Activated CD4-positive, CD25-positive, alpha-beta regulatory T cell treated with anti-CD3 and anti-CD28 coated beads, Interleukin-2, amount 50 U/mL, for 24 hours (primary cell): ENCODE measurements around the gene LRRC7.
"Not testable (repeated sequence)": the region's sequence is repeated elsewhere in the genome, so short reads cannot be mapped to it uniquely, and the experiment has no call there.

Source experiments
- ATAC-seq, 2 donors: fragments of 150-1000 bp; cut with Tn5 transposase; one replicate each; pipeline ENCODE4 v1.10.0; 2021; ENCODE audit warnings: mild to moderate bottlenecking in 1 of 2, moderate library complexity in 1 of 2

LRRC7 gene

GRCh38 chr1:69787151-69787550 lies 219.4 kb downstream of the LRRC7 start:
- ATAC-seq = no peak

GRCh38 chr1:69791311-69791710 lies 223.6 kb downstream of the LRRC7 start:
- ATAC-seq = no peak

GRCh38 chr1:69794831-69795230 lies 227.1 kb downstream of the LRRC7 start:
- ATAC-seq = no peak

DNA sequence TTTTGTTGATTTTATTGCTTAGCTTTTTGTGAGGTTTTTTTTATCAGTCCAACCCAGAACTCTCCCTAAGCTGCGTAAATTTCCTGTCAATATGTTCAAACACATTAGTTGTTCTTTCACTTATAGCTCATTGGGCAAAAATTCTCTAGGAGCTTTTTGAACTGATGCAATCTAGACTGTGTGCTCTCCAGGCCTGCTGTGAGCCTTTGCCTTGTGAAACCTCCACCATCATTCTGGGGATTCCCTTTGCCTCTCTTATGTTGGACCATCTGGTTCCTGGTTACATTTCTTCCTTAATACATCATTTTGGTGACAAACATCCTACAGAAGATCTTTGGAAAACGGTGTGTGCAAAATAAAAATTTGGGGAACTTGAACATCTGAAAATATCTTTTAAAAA lies 247.2 kb downstream of the LRRC7 start:
- no peak for ATAC-seq

DNA sequence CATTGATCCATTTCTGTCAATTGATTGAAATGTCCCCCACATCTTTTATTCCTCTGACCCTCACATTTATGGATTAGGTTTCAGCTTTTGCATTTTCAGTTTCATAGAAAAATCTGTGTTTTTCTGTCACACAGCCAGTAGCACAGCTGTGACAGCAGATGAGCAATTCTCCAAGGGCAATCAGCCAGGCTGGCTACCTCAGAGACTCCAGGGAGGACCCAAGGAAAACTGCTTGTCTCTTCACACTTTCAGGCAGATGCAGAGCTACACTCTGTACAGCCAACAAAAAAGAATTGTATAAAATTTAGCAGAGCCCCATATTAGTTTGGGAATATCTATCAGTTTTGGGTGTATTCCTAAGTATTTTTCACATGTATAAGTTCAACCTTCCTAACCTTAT lies 257.2 kb downstream of the LRRC7 start:
- ATAC-seq = no peak

- no peak for ATAC-seq
These were observed 260.0 kb downstream of the LRRC7 start for GRCh38 chr1:69827732-69828131.

DNA sequence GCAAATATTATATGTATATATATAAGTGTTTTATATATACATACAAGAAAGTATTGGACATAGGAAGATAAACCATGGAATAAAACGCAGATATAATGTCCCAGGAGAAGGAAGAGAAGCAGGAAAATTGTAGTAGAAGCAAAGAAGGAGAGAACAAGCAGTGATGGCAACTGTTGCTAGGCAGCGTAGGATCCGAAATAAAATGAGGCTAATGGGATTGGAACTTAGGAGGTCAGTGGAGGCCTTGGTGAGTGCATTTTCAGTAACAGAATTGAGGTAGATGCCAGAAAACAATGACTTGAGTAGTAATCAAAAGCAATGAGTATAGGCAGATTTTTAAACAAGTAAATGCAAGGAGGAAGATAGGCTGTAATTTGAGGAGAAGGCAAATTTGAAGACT lies 265.8 kb downstream of the LRRC7 start:
- no peak for ATAC-seq

GRCh38 chr1:69834336-69834735 lies 266.6 kb downstream of the LRRC7 start:
- no peak for ATAC-seq

- no peak for ATAC-seq
These were observed 268.2 kb downstream of the LRRC7 start for GRCh38 chr1:69835955-69836354.

DNA sequence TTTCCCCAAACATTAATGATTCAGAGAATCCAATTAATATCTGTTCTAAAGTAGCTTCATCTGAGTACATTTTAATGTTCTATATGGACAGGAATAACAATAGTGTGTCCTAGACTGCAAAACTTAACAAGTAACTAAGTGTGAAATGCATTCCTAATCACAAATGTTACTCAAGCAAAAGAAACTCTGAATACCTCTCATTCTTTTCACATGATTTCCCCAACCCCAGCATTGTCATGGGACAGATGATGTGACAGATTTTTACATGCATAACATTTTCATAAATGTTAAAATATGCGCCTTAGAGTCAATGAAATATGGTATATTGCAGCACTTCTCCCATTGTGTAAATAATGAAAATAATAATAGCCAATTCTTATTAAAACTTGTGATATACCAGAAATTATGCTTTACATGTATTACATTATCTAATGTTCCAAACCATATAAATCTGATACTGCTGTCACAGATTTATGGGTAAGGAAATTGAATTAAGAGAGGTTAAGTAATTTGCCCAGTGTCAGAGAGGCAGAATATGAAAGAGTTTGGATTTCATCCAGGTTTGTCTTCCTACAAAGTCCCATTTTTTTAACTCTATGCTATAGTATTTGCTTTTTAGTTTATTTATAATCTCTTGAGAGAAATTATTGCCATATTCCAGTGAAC lies 269.4 kb downstream of the LRRC7 start:
- ATAC-seq = no peak

DNA sequence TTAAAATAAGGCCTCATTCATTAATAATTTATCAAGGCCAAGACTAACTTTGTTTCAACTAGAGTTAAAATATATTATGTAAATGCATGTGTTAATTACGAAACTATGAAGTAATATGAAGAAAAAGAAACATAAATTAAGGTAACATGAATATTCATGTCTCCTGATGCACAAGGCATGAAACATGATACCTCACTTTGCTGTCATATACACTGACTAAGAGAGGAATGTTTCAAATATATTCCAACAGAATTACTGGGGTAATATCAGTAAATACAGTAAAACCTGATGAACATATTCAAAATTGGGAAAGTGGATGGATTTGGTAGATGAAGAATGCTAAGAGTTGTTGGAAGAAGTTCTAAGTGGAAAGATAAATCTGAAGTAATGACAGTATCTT lies 274.6 kb downstream of the LRRC7 start:
- no peak for ATAC-seq

DNA sequence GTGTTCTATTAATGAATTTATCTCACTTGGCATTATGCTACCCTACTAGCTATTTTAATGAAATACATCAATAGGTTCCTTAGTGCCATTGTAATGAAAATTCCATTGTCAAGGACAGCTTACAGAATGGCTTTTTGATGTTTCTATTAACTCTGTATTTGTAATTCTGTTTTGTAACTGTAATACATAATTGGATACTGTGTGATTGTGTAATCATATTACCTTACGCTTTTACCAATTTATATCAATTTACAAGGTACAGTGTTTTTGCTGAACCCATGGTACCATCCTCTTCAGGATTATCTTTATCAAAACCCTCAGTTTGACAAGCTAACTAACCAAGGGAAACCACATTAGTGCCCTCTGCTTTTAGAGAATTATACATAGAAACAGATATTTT lies 277.9 kb downstream of the LRRC7 start:
- ATAC-seq = no peak

DNA sequence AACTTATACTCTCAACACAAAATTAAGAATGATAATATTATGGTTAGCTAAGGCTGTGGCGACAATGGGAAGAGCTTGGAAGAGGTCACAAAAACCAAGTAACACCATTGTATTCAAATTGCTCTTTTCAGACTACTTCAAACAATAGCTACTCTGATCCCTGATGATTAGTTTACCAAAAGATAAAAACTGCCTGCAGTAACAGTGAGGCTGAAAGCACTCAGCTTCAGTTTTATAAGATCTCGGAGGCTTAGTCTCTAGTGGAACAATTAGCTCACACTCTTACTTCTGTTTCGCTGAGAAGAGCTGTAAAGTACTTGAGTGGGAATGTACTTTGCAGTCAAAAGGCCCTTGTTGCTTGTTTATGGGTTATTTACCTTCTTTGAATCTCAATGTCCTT lies 278.5 kb downstream of the LRRC7 start:
- no peak for ATAC-seq

- no peak for ATAC-seq
These were observed 279.9 kb downstream of the LRRC7 start for GRCh38 chr1:69847670-69848069.

DNA sequence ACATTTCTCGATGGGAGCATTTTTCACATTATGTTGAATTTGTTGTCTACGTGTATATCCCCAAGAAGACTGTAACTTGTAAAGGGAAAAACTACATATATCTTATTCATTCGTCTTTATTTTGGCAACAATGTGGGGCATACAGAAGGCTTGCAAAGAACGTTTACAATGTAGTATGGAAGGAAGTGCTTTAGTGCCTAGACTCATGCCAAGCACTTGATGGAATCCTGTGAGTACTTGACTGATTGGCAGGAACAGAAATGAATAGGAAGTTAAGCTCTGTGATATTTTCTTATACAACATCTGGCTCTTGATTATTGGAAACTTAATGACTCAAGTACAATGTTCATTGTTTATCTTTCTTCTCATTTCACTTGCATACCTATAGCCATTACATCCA lies 284.4 kb downstream of the LRRC7 start:
- ATAC-seq = no peak

DNA sequence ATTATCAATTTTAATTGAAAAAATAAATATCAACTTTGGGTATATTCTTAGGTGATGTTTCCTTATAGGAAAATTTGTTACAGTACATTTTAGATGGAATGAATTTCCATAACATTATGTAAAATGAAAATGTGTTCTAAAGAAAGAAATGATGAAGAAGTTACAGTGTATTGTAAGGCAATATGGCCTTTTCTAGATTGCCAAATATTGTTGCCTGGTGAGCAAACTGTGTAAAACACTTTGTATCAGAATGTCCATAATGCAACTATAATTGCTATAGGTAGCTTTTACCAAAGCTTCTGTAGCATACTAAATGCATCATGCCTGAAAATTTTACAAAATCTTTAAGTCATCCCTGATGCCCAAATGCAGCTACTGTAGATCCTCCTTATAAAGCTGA lies 285.0 kb downstream of the LRRC7 start:
- ATAC-seq = no peak

- ATAC-seq = no peak
These were observed 290.8 kb downstream of the LRRC7 start for GRCh38 chr1:69858534-69858933.

GRCh38 chr1:69861641-69862040 lies 293.9 kb downstream of the LRRC7 start:
- ATAC-seq = no peak

DNA sequence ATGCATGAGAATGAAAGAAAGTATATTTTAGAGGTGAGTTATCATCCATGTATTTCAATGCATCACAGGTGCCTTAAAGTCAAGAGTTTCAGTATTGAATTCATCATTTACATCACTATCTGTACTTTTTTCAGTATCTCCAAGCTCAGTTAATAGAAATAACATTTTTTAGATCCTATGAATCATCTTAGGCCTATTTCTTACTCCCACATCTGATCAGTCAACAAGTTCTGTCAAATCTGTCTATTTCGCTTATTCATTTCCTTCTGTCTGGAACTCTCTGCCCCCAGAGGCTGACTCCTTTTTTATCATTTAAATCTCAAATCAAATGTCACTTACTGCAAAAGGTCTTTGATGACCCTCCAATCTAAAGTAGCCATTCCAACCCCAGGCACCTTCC lies 295.2 kb downstream of the LRRC7 start:
- ATAC-seq = no peak

GRCh38 chr1:69863704-69864103 lies 296.0 kb downstream of the LRRC7 start:
- no peak for ATAC-seq

- ATAC-seq = no peak
These were observed 303.7 kb downstream of the LRRC7 start for GRCh38 chr1:69871412-69871811.

- ATAC-seq = no peak
These were observed 310.6 kb downstream of the LRRC7 start for GRCh38 chr1:69878338-69878737.

DNA sequence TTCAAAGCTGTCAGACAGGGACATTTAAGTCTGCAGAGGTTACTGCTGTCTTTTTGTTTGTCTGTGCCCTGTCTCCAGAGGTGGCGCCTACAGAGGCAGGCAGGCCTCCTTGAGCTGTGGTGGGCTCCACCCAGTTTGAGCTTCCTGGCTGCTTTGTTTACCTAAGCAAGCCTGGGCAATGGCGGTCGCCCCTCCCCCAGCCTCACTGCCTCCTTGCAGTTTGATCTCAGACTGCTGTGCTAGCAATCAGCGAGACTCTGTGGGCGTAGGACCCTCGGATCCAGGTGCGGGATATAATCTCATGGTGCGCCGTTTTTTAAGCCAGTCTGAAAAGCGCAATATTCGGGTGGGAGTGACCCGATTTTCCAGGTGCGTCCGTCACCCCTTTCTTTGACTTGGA lies 320.3 kb downstream of the LRRC7 start:
- ATAC-seq = not testable (repeated sequence)

DNA sequence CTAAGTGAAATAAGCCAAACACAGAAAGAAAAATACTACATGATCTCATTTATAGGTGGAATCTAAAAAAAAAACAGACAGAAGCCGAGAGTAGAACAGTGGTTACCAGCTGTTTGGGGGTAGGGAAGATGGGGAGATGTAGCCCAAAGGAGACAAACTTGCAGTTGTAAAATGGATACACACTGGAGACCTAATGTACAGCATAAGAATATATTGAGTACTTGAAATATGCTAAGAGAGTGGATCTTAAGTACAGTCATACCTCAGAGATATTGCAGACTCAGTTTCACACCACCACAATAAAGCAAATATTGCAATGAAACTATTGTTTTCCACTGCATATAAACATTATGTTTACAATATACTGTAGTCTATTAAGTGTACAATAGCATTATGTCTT lies 320.9 kb downstream of the LRRC7 start:
- ATAC-seq = no peak

DNA sequence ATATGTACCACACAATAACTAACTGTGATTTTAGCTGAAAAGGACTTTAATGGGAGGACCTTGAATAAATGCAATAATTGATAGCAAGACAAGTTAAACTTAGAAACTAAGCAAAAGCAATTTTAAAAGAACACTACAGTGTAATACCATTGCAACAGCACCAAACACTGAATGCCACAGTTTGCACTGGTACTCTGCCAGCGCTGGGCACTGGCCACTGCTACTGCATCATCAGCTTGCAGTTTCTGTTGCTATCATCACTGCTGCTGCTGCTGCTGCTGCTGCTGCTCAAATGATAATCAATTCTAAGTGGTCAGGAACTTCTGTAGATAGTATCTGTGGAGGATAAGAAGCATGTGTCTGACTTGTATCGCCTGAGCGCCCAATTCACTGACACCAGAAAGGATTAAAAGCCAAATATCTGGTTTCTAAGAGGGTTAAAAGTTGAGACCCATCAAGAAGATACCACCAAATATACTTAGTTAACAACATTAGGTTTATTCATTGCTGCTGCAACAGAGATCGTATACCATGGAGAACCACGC lies 330.8 kb downstream of the LRRC7 start:
- ATAC-seq = no peak
